Erythroblast (primary cell): ENCODE data around the gene CTSC.
"Not testable (repeated sequence)": the region's sequence is repeated elsewhere in the genome, so short reads cannot be mapped to it uniquely, and the experiment has no call there.

ENCODE experiments used
- DNase-seq, 2 experiments: peaks; one replicate each; lab custom pipeline; 2025; lab: John Stamatoyannopoulos, UW
- GATA1 ChIP-seq: IDR thresholded peaks from 2 replicates; pipeline ENCODE4 v1.6.1; 2011; ENCODE audit warnings: low read depth, mild to moderate bottlenecking, control low read depth, low read length, moderate library complexity
- POLR2A ChIP-seq: IDR thresholded peaks from 2 replicates; pipeline ENCODE4 v1.6.1; 2011; ENCODE audit warnings: mild to moderate bottlenecking, low read length

The CTSC gene

GRCh38 chr11:88266157-88266556 lies 71.4 kb downstream of the CTSC start:
- TF ChIP-seq GATA1 (no peak), POLR2A (no peak)
- no peak for DNase-seq

DNA sequence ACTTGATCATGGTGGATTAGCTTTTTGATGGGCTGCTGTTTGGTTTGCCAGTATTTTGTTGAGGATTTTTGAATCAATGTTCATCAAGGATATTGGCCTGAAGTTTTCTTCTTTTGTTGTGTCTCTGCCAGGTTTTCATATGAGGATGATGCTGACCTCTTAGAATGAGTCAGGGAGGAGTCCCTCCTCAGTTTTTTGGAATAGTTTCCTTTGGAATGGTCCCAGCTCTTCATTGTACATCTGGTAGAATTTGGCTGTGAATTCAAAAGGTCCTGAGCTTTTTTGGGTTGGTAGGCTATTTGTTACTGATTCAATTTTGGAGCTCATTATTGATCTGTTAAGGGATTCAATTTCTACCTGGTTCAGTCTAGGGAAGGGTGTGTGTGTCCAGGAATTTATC lies 78.1 kb downstream of the CTSC start:
- no peak for DNase-seq
- TF ChIP-seq GATA1 (no peak), POLR2A (no peak)

- TF ChIP-seq POLR2A = no peak
- TF ChIP-seq GATA1 = no peak
- no peak for DNase-seq
Measured at GRCh38 chr11:88252208-88252607, 85.3 kb downstream of the CTSC start.

GRCh38 chr11:88250566-88251242 lies 86.8 kb downstream of the CTSC start:
- DNase-seq = no peak
- TF ChIP-seq GATA1 (no peak), POLR2A (no peak)

DNA sequence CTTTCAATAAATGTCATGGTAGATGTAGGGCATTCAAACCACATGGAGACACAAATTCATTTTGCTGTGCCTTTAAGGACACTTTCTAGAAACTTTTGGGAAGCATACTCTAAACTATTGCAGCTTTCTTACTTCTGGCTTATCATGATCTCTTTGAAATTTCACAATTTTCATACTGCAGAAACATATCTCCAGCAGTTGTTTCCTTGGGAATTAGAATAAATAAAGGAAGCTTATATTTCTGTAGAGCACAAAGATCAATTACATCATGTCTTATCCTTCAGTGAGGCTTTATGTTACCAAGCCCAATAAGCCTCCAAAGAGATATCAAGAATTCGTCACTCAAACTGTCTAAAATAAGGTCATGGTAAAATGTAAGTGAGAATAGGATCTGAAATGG lies 87.8 kb downstream of the CTSC start:
- no peak for DNase-seq
- TF ChIP-seq POLR2A (no peak), GATA1 (no peak)

- DNase-seq = no peak
Measured at GRCh38 chr11:88246696-88247095, 90.8 kb downstream of the CTSC start.

GRCh38 chr11:88245576-88245975 lies 92.0 kb downstream of the CTSC start:
- not testable (repeated sequence) for DNase-seq

More at GRCh38 chr11:88246696-88247095, 90.8 kb downstream of the CTSC start:
- no peak for TF ChIP-seq POLR2A
- no peak for TF ChIP-seq GATA1
